Psoas muscle (tissue), 8 donors: ENCODE measurements around the gene PUS7L. TPM values are rescaled to one million over a fixed set of nuclear protein-coding genes. Genes with fewer than 3 reads are reported as not detected.
"Not testable (repeated sequence)": the region's sequence is repeated elsewhere in the genome, so short reads cannot be mapped to it uniquely, and the experiment has no call there.

ENCODE experiments used
- ATAC-seq, 4 donors: fragments of 200-7000 bp; cut with Tn5 transposase; one replicate each; pipeline ENCODE4 v1.9.1; 2020; ENCODE audit warnings: moderate library complexity in 3 of 4, mild to moderate bottlenecking in 2 of 4
- DNase-seq, 2 donors: peaks; one replicate each; pipeline ENCODE4 v3.0.0-alpha.2; 2020
- H3K27ac ChIP-seq: fragments of 200-600 bp; one replicate; pipeline ENCODE4 v1.8.0; 2022
- H3K27me3 ChIP-seq, 3 donors: fragments of 200-600 bp in 1 of 3; one replicate each; pipeline versions ENCODE4 v1.6.1 to v1.8.0; 2013 to 2022; ENCODE audit warnings: low read length in 2 of 3, mild to moderate bottlenecking in 2 of 3, moderate library complexity in 1 of 3; ENCODE audit not compliant: insufficient read depth in 3 of 3
- H3K36me3 ChIP-seq, 2 donors: fragments of 200-600 bp in 1 of 2; one replicate each; pipeline versions ENCODE4 v1.6.1 to v1.8.0; 2013 to 2022; ENCODE audit warnings: low read depth in 1 of 2, mild to moderate bottlenecking in 1 of 2, moderate library complexity in 1 of 2; ENCODE audit not compliant: insufficient read depth in 1 of 2
- H3K4me1 ChIP-seq: fragments of 200-600 bp; one replicate; pipeline ENCODE4 v1.8.0; 2022
- H3K4me3 ChIP-seq: fragments of 200-600 bp; one replicate; pipeline ENCODE4 v1.8.0; 2022; ENCODE audit warnings: mild to moderate bottlenecking
- H3K9me3 ChIP-seq: fragments of 200-600 bp; one replicate; pipeline ENCODE4 v1.8.0; 2022
- WGBS, 3 donors: extraction: QIAGEN DNeasy Blood & Tissue Kit; methylation state at CpG; one replicate each; pipeline versions ENCODE4 v1.1.6 to v1.1.7; 2013; 5-methylcytosine and 5-hydroxymethylcytosine counted together
- intact Hi-C, 2 donors: fragments of 100-400 bp; cut with DNase I; formaldehyde crosslinking; loops; one replicate each; pipeline versions ENCODE4 v1.11.0 to v1.14.2; 2022
- polyA plus RNA-seq, 3 donors: library from polyadenylated mRNA; stranded (reverse); fragments of 200-250 nt; gene quantifications; one replicate each; pipeline ENCODE4 v1.2.3, GENCODE V29; 2013
- total RNA-seq, 4 donors: library from RNA; stranded (reverse); fragmentation: NEBNext Ultra II Directional in 2 of 4; extraction: Animal tissue kit (Norgen Biotek cat#: 25700) in 2 of 4; gene quantifications; one replicate each; pipeline versions ENCODE4 v1.2.1 to v1.2.4, GENCODE V29; 2021 to 2023
- TF ChIP-seq, protein P1 (sequence below): fragments of 200-600 bp; IDR thresholded peaks from one replicate; pipeline ENCODE4 v1.8.0; 2022; ENCODE audit warnings: antibody characterized with exemption
- donor health status: healthy with polysubstance abuse.
- donor health status: DM: no; HTN: no; CAD: no; lungs with moderate emphysema.
- donor health status: Bipolar disorder and iron deficiency.
- donor health status: healthy.
- donor health status: DM: yes; HTN: yes; CAD: no.
- donor health status: DM: no; HTN: no; CAD: no.
- donor health status: DM: no; HTN: no; CAD: no.
- donor health status: DM: yes; HTN: yes; CAD: no.

Gene PUS7L
- total and polyA plus RNA-seq, 7 donors = 1.3 to 4.7 (median 3.2) TPM

DNA sequence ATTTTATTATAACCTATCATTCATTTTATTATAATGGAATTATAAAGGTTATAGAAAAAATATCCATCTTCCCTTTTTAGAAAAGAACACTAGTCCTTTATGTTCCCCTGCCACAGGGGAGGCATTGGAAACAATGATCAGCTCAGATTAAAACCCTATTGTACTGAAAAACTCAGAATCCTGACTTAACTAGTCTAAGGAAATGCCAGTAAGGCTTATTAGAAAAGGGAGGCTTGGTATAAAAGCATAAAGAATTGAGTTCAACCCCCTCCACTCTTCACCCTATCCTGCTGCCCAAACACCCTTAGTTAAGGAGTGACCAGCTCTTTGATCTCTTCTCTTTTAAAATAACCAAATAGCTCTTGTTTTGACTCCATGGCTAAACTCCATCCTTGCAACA lies 36.0 kb downstream of the PUS7L start:
- TF ChIP-seq, protein P1, sequence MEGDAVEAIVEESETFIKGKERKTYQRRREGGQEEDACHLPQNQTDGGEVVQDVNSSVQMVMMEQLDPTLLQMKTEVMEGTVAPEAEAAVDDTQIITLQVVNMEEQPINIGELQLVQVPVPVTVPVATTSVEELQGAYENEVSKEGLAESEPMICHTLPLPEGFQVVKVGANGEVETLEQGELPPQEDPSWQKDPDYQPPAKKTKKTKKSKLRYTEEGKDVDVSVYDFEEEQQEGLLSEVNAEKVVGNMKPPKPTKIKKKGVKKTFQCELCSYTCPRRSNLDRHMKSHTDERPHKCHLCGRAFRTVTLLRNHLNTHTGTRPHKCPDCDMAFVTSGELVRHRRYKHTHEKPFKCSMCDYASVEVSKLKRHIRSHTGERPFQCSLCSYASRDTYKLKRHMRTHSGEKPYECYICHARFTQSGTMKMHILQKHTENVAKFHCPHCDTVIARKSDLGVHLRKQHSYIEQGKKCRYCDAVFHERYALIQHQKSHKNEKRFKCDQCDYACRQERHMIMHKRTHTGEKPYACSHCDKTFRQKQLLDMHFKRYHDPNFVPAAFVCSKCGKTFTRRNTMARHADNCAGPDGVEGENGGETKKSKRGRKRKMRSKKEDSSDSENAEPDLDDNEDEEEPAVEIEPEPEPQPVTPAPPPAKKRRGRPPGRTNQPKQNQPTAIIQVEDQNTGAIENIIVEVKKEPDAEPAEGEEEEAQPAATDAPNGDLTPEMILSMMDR = no peak
- Histone ChIP-seq H3K36me3 (no peaks in the 10 kb centered on the region), H3K27ac (no peak overlapping the region), H3K4me3 (no peak overlapping the region), H3K9me3 (no peaks in the 10 kb centered on the region), H3K27me3 (no peaks in the 10 kb centered on the region), H3K4me1 (no peaks in the 10 kb centered on the region)
- DNase-seq (no peak), ATAC-seq (no peak)
- intact Hi-C loops = no loop called here

DNA sequence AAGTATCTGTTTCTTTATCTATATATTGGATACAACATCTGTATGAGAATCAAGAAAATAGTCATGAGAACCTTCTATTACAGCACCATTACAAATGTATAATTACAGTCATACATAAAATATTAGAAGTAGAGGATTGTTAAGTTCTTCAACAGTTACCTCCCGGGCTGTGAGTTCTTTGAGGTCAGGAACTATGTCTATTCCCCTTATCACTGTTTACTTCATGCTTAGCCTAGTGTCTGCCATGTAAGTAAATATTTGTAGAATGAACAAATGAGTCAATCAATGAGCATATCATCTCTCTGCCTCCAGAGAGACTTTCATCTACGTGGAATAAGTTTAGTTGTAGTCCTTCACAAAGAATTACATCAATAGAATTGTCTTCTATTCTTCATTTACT lies 47.2 kb downstream of the PUS7L start:
- H3K27me3 ChIP-seq = no peaks in the 10 kb centered on the region
- no peak for DNase-seq
- TF ChIP-seq, protein P1 = no peak
- no peaks in the 10 kb centered on the region for H3K36me3 ChIP-seq
- no peak overlapping the region for H3K4me3 ChIP-seq
- H3K9me3 ChIP-seq = no peaks in the 10 kb centered on the region
- WGBS, 3 donors = 81 to 89% (median 85%) methylated on average over 2 of the region's 2 CpGs
- H3K4me1 ChIP-seq = no peaks in the 10 kb centered on the region
- intact Hi-C loops = no loop called here
- no peak for ATAC-seq
- H3K27ac ChIP-seq = no peak overlapping the region

DNA sequence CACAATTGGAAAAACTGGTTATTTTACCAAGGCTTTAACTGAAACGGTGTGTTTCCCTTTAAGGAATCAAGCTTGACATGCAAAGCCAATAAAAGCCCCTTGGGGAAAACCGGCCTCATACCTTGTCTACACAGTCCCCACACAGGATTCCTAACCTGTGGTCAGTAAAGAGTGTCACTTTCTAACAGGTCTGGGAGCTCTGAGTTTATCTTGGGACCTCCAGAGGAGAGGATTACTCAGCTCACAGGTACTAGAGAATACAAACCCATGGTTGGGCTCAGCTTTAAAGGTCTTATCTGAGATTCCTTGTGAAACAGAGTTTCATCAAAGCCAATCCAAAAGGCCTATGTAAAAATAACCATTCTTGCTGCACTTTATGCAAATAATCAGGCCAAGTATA lies 54.8 kb downstream of the PUS7L start:
- 9 to 28% (median 28%) methylated on average over 2 of the region's 2 CpGs for WGBS, 3 donors
- H3K27ac ChIP-seq, ATAC-seq: not testable (repeated sequence)

DNA sequence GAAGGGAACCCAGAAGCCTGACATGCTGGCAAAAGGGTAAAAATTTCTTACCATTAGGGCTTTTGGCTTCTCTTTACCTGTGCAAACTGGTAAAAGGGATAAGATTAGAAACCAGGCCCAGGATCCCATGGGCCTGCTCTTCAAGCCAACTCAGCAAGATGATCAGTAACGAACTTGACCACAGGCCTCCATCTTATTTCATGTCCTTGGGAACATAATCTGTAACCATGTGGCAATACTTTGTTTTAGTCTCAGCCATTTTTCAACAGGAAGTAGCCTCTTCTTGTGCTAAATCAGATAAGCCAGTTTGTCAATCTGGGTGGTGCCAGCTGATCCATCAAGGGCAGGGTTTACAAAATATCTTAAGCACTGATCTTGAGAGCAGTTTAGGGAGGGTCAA lies 57.4 kb downstream of the PUS7L start:
- intact Hi-C loops, ATAC-seq, H3K27me3 ChIP-seq, H3K4me3 ChIP-seq, H3K4me1 ChIP-seq, H3K36me3 ChIP-seq, DNase-seq, H3K9me3 ChIP-seq, H3K27ac ChIP-seq: not testable (repeated sequence)
- WGBS, 3 donors = 60 to 83% (median 78%) methylated on average over 1 of the region's 1 CpG

More for the DNA sequence above, 54.8 kb downstream of the PUS7L start:
- DNase-seq, H3K36me3 ChIP-seq, H3K9me3 ChIP-seq, H3K4me3 ChIP-seq, H3K27me3 ChIP-seq, H3K4me1 ChIP-seq, intact Hi-C loops: not testable (repeated sequence)

DNA sequence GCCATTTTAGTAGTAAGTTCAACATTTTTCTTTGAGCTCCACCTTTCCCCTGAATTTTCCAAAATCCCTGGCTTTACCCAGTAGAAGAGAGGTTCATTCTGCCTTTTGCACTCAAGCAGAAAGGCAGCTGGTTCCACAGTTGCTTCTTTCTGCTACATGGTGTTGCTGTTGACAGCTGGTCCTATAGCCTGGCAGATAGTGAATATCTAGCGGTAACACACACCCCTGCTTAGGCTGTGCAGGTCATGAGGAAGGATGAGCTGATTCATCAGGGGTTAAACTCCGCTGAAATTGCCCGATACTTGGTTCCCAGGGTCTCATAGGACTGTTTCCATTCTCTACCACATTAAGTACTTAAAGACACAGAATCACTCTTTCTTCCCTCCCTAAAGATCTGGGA lies 62.4 kb downstream of the PUS7L start:
- no peaks in the 10 kb centered on the region for H3K9me3 ChIP-seq
- no peaks in the 10 kb centered on the region for H3K4me1 ChIP-seq
- H3K4me3 ChIP-seq = no peak overlapping the region
- 41 to 57% (median 44%) methylated on average over 3 of the region's 3 CpGs for WGBS, 3 donors
- TF ChIP-seq, protein P1 = no peak
- H3K27ac ChIP-seq = no peak overlapping the region
- no peak for DNase-seq
- no peaks in the 10 kb centered on the region for H3K27me3 ChIP-seq
- H3K36me3 ChIP-seq = no peaks in the 10 kb centered on the region
- ATAC-seq = no peak
- intact Hi-C loops = no loop called here

DNA sequence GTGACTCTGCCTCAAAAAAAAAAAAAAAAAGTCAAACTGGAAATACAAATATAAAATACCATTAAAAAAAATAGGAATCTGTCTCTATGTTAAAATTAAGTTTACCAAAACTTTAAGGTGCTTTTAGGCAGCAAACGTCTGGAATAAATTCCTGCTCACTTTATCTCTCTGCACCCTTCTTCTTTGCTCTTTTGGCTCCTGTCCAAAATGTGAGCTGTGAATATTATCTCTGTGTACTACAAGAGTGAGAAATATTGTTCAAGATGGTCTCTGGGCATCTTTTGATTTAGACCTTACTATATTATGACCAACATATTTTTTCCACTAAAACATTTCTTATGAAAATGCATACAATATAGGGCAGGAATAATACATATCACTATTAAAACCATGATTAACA lies 63.7 kb downstream of the PUS7L start:
- WGBS, 3 donors = 20 to 40% (median 31%) methylated on average over 1 of the region's 1 CpG
- Histone ChIP-seq H3K4me3 (no peak overlapping the region), H3K9me3 (no peaks in the 10 kb centered on the region), H3K27me3 (no peaks in the 10 kb centered on the region), H3K27ac (no peak overlapping the region), H3K4me1 (no peaks in the 10 kb centered on the region), H3K36me3 (no peaks in the 10 kb centered on the region)
- no peak for ATAC-seq
- TF ChIP-seq, protein P1 = no peak
- DNase-seq = no peak
- intact Hi-C loops = no loop called here
